Hematopoietic multipotent progenitor cell (in vitro differentiated cells): ENCODE data around the gene P2RY13. TPM values are rescaled to one million over a fixed set of nuclear protein-coding genes. Genes with fewer than 3 reads are reported as not detected.

Experiments used
- DNase-seq, 3 donors: peaks; one replicate each; pipeline ENCODE4 v3.0.0-alpha.2; 2011 to 2015; ENCODE audit warnings: low read depth in 2 of 3, low spot score in 2 of 3
- total RNA-seq: library from RNA; depleted of rRNA; stranded (reverse); fragments of >200 nt; gene quantifications from one replicate; pipeline ENCODE4 v1.2.3, GENCODE V29; 2012

P2RY13 gene
- total RNA-seq, 1 donor: 0.81 TPM

DNA sequence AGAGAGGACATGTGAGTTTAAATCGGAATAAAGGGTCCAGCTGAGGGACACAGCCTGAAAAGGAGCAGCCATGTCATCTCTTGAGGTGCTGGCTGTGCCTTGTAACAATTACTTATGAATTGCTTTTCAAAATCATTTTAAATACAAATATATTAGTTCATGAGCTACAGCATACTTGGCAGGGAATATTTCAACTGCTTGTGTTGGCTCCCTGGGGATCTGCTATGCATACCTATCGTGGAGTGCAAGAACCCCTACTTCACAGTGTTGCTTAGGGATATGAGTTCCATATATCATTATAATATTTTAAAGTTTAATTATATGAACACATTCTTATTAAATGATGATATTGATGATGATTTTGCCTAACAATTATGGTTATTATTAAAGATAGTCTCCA, 31.9 kb downstream of the P2RY13 start:
- DNase-seq: no peak

DNA sequence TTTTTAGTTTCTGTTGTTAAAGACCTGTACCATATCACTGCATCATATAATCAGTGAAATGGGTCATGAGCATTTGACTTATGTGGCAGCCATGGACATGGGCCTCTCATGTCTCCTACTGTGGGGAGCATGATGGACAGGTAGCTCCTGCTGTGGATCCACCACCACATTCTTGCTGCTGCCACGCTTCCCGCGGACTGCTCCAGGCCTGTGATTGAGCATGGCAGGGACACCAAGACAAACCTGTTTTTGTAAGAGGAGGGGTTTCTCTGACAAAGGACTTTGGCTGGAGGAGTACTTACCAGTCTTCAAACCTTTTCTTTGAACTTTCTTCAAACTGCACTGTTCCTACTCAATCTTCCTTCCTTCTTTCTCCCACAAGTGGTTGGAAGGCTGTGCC, 33.1 kb downstream of the P2RY13 start:
- no peak for DNase-seq

DNA sequence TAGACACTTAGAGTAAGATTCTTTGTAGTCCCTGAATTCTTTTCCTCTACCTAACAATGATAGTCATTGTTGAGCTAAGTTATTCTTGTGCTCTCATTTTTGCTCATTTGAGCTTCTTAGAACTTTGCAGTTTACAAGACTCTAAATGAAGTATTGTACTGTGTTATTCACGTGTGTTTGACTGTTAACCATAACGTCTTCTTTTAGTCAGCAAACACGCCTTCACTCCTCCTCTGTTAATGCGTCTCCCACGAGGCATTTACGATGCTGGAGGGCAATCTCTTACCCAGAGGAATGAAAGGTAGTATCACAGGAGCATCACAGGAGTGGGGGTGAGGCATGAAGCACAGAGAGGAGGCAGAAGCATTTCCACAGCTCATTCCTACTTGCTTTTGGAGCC, 36.2 kb downstream of the P2RY13 start:
- no peak for DNase-seq

DNA sequence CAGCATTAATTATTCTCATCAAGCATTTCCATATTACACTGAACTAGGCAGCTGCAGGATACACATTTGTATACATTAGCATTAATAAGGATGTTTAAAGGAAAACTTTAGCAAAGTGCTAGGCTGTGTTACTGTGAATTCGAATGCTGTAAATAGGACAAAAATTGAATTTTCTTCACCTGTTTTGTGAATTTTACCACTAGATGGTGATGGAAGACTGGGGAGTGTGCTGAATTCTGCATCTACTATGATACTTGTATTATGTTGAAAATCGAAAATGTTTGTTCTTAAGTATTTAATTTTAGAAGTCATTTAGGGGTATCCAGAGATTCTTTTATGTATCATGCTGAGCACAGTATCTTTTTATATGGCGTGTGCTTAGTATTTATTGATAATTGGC, 38.7 kb downstream of the P2RY13 start:
- DNase-seq: peak in 1 of 3 donors; percentile 52

DNA sequence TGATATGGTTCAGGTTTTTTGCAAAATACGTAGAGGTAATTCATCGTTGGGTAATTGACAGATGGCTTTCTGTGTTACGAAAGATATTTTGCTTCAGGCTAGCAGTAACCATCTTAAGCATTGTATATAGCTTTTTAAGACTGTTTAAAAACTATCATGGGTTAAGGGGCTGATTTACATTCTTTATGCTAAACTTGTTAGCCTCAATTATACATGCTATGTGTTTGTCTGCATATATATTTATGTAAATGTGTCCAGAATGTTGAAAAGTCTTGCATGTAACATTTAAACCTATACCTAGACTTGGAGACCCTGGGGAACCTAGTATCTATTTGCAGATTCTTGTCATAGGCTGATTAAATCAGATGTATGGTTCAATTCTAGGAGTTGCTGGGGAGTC, 39.9 kb downstream of the P2RY13 start:
- no peak for DNase-seq

DNA sequence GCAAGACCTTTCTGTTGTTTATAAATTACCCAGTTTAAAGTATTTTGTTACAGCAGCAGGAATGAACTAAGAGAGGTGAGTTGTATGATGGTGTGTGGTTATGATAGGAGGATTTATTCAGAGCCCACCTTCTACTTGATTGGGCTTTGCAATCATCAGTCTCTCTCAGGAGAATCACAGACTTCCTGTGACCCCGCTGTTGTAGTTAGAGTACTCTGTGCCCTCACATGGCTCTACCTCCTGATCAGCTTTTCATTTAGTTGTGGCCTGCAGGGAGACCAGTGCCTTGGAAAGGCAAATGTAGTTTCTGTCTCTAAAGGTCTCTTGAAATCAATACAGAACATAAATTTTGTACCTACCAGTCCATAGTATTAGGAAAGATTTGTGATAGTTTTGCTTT, 43.4 kb downstream of the P2RY13 start:
- DNase-seq: no peak

DNA sequence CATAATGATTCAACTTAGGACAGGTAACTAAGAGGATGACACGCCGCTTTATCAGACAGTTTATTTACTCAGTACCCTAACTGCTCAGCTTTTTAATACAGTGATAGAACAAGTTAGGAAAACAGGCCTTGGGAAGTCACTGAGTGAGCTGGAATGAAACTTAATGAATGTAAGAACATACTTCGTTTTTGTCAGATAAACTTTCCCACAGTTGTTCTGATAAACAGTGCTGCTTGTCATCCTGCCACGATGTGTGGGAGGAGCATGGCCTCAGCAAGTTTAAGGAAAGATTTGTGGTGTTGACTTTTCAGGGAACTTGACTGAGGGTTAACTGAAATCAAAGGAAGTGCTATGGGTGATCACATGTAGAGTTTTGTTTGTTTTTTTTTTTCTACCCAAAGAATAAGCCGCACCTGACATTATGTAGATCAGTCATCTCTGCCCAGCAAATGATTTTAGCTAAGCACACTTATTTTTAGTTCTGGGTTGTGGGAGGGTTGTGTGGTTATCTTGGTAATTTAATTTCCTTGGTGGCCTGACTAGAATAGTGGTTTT, 45.4 kb downstream of the P2RY13 start:
- peak in 1 of 3 donors; percentile 11 for DNase-seq

DNA sequence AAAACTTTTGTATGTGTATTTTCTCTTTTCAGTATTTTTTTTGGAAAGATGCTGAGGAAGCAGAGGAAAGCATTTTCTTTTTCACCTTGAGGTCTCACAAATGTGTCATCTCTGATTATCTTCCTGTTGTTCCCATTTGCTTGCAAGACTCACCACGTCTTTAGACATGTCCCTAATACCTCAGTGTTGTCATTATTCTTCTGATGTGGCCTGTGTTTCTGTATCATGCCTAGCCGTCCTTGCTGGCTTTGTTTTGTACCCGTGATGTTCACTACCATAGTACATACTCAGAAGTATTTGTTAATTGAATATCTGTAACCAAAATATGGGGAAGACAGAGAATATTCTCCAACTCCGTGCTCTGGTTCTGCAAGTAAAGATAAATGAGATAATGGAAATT, 46.0 kb downstream of the P2RY13 start:
- DNase-seq: no peak

DNA sequence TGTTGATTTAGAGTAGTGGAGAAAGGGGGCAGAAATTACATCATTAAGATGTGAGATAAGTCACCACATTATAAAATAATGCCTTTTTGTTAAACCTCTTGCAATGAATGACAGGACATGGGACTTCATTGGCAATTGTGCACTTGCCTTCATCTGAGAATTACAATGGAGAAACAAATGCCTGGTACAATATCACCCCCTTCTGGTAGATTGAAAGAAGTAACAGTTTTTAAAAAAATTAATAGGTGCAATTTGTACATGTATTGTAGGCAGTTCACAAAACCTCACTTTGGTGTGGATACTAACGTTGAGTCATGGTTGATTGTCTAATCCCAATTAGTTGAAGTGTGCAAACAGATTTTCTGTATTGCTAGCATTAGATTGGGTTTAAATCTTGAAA, 46.4 kb downstream of the P2RY13 start:
- DNase-seq: peak; percentile 31 to 88 (median 62)

DNA sequence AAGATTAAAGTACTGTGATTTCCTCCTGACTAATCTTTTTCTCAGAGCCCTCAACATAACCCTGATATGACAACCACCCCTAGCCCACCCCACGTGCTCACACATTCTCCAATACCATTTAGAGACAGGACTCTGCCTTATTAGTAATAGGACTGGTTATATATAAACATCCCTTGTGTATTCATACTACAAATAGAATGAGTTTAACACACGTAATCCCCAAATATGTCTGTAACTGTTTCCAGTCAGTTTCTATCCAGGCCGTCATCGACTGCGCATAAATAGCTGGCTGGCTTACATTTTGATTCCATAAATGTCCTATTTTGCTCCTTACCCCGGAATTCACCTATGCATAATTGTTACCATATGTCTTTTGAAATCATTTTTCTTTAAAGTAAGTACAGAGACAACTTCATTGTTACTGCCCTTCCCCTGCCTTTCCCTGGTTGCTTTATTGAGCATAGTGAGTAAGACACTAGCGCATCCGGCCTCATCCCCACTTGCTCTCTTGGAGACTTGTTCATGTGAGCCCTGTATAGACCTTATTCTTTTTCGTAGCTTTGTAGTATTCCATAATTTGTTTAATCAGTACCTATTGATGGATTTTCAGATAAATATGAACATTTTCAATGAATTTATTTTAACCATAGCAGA, 47.6 kb downstream of the P2RY13 start:
- DNase-seq: no peak

DNA sequence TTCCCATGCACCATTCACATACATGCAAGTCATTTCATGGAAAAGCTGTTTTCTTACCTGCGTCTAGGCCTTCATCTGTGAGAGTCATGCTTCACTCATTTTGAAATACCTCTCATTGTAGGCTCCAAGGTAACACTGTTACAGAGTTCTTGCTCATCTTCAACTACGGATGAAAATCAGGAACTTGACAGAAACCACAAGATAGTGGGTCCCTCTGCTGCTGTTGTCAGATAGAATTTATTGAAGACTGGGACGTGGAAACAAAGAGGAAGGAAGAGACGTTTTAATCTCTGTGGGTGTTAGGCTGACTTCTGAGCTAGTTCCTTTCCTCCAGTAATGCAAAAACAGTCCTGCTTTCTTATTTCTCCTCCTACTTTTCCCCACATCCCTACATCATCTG, 51.1 kb downstream of the P2RY13 start, which contains the start of gene P2RY14:
P2RY14 (minus strand) TSS at position 313 of the 400 bp plus-strand sequence. CDS start 64,226 bp downstream, outside the sequence.
- DNase-seq: peak in 2 of 3 donors; percentile 68 to 78

DNA sequence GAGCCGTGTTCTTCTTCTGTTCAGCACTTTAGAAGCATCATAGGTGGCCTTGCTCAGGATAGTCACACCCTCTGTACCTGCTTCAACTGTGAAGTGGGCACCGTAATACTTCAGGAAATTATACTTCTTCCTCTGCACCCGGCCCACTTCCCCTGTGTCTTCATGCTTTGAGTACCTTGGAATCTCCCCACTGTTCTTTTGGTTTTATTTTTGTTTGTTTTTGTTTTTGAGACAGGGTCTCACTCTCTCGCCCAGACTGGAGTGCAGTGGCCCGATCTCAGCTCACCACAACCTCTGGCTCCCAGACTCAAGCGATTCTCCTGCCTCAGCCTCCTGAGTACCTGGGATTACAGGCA, 52.7 kb downstream of the P2RY13 start:
- peak in 1 of 3 donors; percentile 35 for DNase-seq

Other genes with a start within 250 kb of the P2RY13 start
- 47.9 TPM for gene MED12L, start 243.9 kb downstream of the P2RY13 start, total RNA-seq
- gene GPR171, start 126.3 kb downstream of the P2RY13 start, total RNA-seq: under 0.01 TPM
- 1.1 TPM for gene P2RY14, start 51.0 kb downstream of the P2RY13 start, total RNA-seq
- not detected for gene GPR87, start 12.7 kb downstream of the P2RY13 start, total RNA-seq
- gene P2RY12, start 55.2 kb upstream of the P2RY13 start, total RNA-seq: not detected
- 1.3 TPM for gene IGSF10, start 131.5 kb upstream of the P2RY13 start, total RNA-seq